Effector CD8-positive, alpha-beta T cell (primary cell): Measurements from ENCODE around the gene CHRND.
"Not testable (repeated sequence)": the region's sequence is repeated elsewhere in the genome, so short reads cannot be mapped to it uniquely, and the experiment has no call there.

Experiments
- DNase-seq: peaks from one replicate; lab custom pipeline; 2025; lab: John Stamatoyannopoulos, UW

CHRND gene

GRCh38 chr2:232525199-232525598, 761 bp upstream of the CHRND start:
- no peak for DNase-seq

GRCh38 chr2:232526372-232526941, 497 bp downstream of the CHRND start:
- no peak for DNase-seq

- DNase-seq = no peak
These were observed 2.0 kb downstream of the CHRND start for GRCh38 chr2:232527905-232528470.

GRCh38 chr2:232528746-232529460, 2.9 kb downstream of the CHRND start:
- DNase-seq = no peak

- no peak for DNase-seq
These were observed 4.0 kb downstream of the CHRND start for GRCh38 chr2:232529806-232530547.

GRCh38 chr2:232530626-232531260, 4.8 kb downstream of the CHRND start:
- DNase-seq = no peak

GRCh38 chr2:232532419-232532818, 6.5 kb downstream of the CHRND start:
- no peak for DNase-seq

GRCh38 chr2:232532821-232533220, 6.9 kb downstream of the CHRND start:
- not testable (repeated sequence) for DNase-seq

GRCh38 chr2:232533944-232534710, 8.2 kb downstream of the CHRND start:
- no peak for DNase-seq

- no peak for DNase-seq
These were observed 9.1 kb downstream of the CHRND start for GRCh38 chr2:232534940-232535651.

- no peak for DNase-seq
These were observed 10.0 kb downstream of the CHRND start for GRCh38 chr2:232535761-232536530.

GRCh38 chr2:232537079-232537478, 11.1 kb downstream of the CHRND start:
- no peak for DNase-seq

GRCh38 chr2:232537499-232537898, 11.5 kb downstream of the CHRND start:
- no peak for DNase-seq

- DNase-seq = no peak
These were observed 12.7 kb downstream of the CHRND start for GRCh38 chr2:232538671-232539070.

- DNase-seq = no peak
These were observed 13.6 kb downstream of the CHRND start, which contains the start of gene CHRNG for GRCh38 chr2:232539298-232540231. CHRNG (plus strand) TSS chr2:232539692; CDS start chr2:232539748, 56 bp downstream.

GRCh38 chr2:232540441-232541041, 14.6 kb downstream of the CHRND start:
- no peak for DNase-seq

- DNase-seq = no peak
These were observed 15.4 kb downstream of the CHRND start for GRCh38 chr2:232541195-232541960.
